Measurements from ENCODE around the gene ALDH3B2.
"Not testable (repeated sequence)": the region's sequence is repeated elsewhere in the genome, so short reads cannot be mapped to it uniquely, and the experiment has no call there.

The ALDH3B2 gene

GRCh38 chr11:67629386-67630227, 44.8 kb downstream of the ALDH3B2 start, which contains the start of gene NUDT8:
NUDT8 (minus strand) TSS chr11:67629937; CDS start chr11:67629911, 26 bp downstream.
- peak; percentile 83 for DNase-seq (ENCODE audit: low read depth in 2 of 2)

GRCh38 chr11:67628710-67629385, 45.6 kb downstream of the ALDH3B2 start:
- no peak for DNase-seq (ENCODE audit: low read depth in 2 of 2)

GRCh38 chr11:67627812-67628624, 46.4 kb downstream of the ALDH3B2 start:
- DNase-seq (ENCODE audit: low read depth in 2 of 2): no peak

GRCh38 chr11:67627441-67627811, 47.0 kb downstream of the ALDH3B2 start:
- DNase-seq (ENCODE audit: low read depth in 2 of 2): no peak

GRCh38 chr11:67626970-67627369, 47.5 kb downstream of the ALDH3B2 start:
- DNase-seq (ENCODE audit: low read depth in 2 of 2): no peak

- not testable (repeated sequence) for DNase-seq (ENCODE audit: low read depth in 2 of 2)
Measured at GRCh38 chr11:67626131-67626833, 48.1 kb downstream of the ALDH3B2 start.

GRCh38 chr11:67623795-67624194, 50.6 kb downstream of the ALDH3B2 start:
- not testable (repeated sequence) for DNase-seq (ENCODE audit: low read depth in 2 of 2)

- not testable (repeated sequence) for DNase-seq (ENCODE audit: low read depth in 2 of 2)
Measured at GRCh38 chr11:67622905-67623304, 51.5 kb downstream of the ALDH3B2 start.

- not testable (repeated sequence) for DNase-seq (ENCODE audit: low read depth in 2 of 2)
Measured at GRCh38 chr11:67621928-67622327, 52.5 kb downstream of the ALDH3B2 start.

- not testable (repeated sequence) for DNase-seq (ENCODE audit: low read depth in 2 of 2)
Measured at GRCh38 chr11:67620621-67621020, 53.8 kb downstream of the ALDH3B2 start.

- DNase-seq (ENCODE audit: low read depth in 2 of 2): not testable (repeated sequence)
Measured at GRCh38 chr11:67619683-67620618, 54.5 kb downstream of the ALDH3B2 start.

- not testable (repeated sequence) for DNase-seq (ENCODE audit: low read depth in 2 of 2)
Measured at GRCh38 chr11:67618901-67619659, 55.3 kb downstream of the ALDH3B2 start.

GRCh38 chr11:67617243-67617953, 57.0 kb downstream of the ALDH3B2 start:
- no peak for DNase-seq (ENCODE audit: low read depth in 2 of 2)

- DNase-seq (ENCODE audit: low read depth in 2 of 2): no peak
Measured at GRCh38 chr11:67616431-67617242, 57.8 kb downstream of the ALDH3B2 start.

GRCh38 chr11:67615728-67616430, 58.5 kb downstream of the ALDH3B2 start:
- DNase-seq (ENCODE audit: low read depth in 2 of 2): no peak

GRCh38 chr11:67614730-67615714, 59.4 kb downstream of the ALDH3B2 start:
- peak; percentile 55 to 57 for DNase-seq (ENCODE audit: low read depth in 2 of 2)
